ENCODE results near the gene ANKRD13C. TPM values are rescaled to one million over a fixed set of nuclear protein-coding genes. Genes with fewer than 3 reads are reported as not detected.
A peak's percentile ranks its signal among the peaks of the same experiment; 100 is the strongest.

ANKRD13C gene
- 21.9 and 24.6 TPM in 2 replicates for total RNA-seq (ENCODE audit: low replicate concordance)
- long read RNA-seq, full-length matches to known transcripts = 23 of 57 reads
- long read RNA-seq, partial matches to known transcripts = 6 of 57 reads
- long read RNA-seq, other reads (novel, unspliced or antisense) = 28 of 57 reads

- Mint-ChIP-seq H3K4me1 (ENCODE audit: unreplicated experiment) (peaks cover 20% of the 10 kb centered on the region), H3K27ac (peak within 1 kb of the TSS; percentile 97), H3K36me3 (no peaks in the 10 kb centered on the region), H3K4me3 (peak within 1 kb of the TSS; percentile 96), H3K27me3 (no peaks in the 10 kb centered on the region), H3K9me3 (no peaks in the 10 kb centered on the region)
- TF ChIP-seq, protein P1, sequence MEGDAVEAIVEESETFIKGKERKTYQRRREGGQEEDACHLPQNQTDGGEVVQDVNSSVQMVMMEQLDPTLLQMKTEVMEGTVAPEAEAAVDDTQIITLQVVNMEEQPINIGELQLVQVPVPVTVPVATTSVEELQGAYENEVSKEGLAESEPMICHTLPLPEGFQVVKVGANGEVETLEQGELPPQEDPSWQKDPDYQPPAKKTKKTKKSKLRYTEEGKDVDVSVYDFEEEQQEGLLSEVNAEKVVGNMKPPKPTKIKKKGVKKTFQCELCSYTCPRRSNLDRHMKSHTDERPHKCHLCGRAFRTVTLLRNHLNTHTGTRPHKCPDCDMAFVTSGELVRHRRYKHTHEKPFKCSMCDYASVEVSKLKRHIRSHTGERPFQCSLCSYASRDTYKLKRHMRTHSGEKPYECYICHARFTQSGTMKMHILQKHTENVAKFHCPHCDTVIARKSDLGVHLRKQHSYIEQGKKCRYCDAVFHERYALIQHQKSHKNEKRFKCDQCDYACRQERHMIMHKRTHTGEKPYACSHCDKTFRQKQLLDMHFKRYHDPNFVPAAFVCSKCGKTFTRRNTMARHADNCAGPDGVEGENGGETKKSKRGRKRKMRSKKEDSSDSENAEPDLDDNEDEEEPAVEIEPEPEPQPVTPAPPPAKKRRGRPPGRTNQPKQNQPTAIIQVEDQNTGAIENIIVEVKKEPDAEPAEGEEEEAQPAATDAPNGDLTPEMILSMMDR (conservative IDR thresholded peaks at IDR 0.05) = peak; percentile 52
- DNase-seq (ENCODE audit: extremely low spot score, unreplicated experiment) = peak; percentile 93
Measured at GRCh38 chr1:70354332-70355110, at the start of gene ANKRD13C. Gene ANKRD13C (minus strand): TSS chr1:70354722. CDS start chr1:70354408, 314 bp downstream.

GRCh38 chr1:70403759-70404158, 49.2 kb upstream of the ANKRD13C start:
- no peak overlapping the region for H3K27ac Mint-ChIP-seq
- no peak overlapping the region for H3K4me3 Mint-ChIP-seq
- no peak for DNase-seq (ENCODE audit: extremely low spot score, unreplicated experiment)
- no peaks in the 10 kb centered on the region for H3K36me3 Mint-ChIP-seq
- H3K9me3 Mint-ChIP-seq = no peaks in the 10 kb centered on the region
- TF ChIP-seq, protein P1 (conservative IDR thresholded peaks at IDR 0.05) = no peak
- H3K4me1 Mint-ChIP-seq (ENCODE audit: unreplicated experiment) = no peaks in the 10 kb centered on the region
- H3K27me3 Mint-ChIP-seq = no peaks in the 10 kb centered on the region

GRCh38 chr1:70401974-70402373, 47.5 kb upstream of the ANKRD13C start:
- TF ChIP-seq, protein P1 (conservative IDR thresholded peaks at IDR 0.05) = no peak

DNA sequence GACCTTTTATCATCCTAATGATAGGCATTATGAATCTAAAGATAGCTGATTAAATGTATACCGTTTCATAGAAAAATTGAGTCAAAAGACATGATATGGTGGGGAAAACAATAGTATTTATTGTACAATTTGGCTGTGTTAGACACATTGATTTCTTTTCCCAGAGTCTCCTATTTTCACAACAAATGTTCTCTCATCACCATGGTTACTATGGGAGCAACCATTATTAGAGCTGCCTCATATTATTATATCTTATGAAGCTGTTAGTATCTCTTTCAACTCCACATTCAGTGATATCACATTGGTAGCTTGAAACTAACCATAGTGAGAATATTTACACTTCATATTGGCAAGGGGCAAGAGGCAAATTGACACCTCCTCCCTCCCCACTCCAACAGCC, 45.8 kb upstream of the ANKRD13C start:
- DNase-seq (ENCODE audit: extremely low spot score, unreplicated experiment) = no peak
- TF ChIP-seq, protein P1 (conservative IDR thresholded peaks at IDR 0.05) = no peak
- Mint-ChIP-seq H3K4me3 (no peak overlapping the region), H3K27me3 (no peaks in the 10 kb centered on the region), H3K9me3 (no peaks in the 10 kb centered on the region), H3K36me3 (no peaks in the 10 kb centered on the region), H3K4me1 (ENCODE audit: unreplicated experiment) (no peaks in the 10 kb centered on the region), H3K27ac (no peak overlapping the region)

More at GRCh38 chr1:70401974-70402373, 47.5 kb upstream of the ANKRD13C start:
- no peaks in the 10 kb centered on the region for H3K36me3 Mint-ChIP-seq
- H3K27ac Mint-ChIP-seq = no peak overlapping the region
- DNase-seq (ENCODE audit: extremely low spot score, unreplicated experiment) = no peak
- H3K27me3 Mint-ChIP-seq = no peaks in the 10 kb centered on the region
- H3K9me3 Mint-ChIP-seq = no peaks in the 10 kb centered on the region
- no peaks in the 10 kb centered on the region for H3K4me1 Mint-ChIP-seq (ENCODE audit: unreplicated experiment)
- no peak overlapping the region for H3K4me3 Mint-ChIP-seq

- TF ChIP-seq, protein P1 (conservative IDR thresholded peaks at IDR 0.05) = no peak
- no peaks in the 10 kb centered on the region for H3K4me1 Mint-ChIP-seq (ENCODE audit: unreplicated experiment)
- no peaks in the 10 kb centered on the region for H3K9me3 Mint-ChIP-seq
- no peaks in the 10 kb centered on the region for H3K36me3 Mint-ChIP-seq
- no peak for DNase-seq (ENCODE audit: extremely low spot score, unreplicated experiment)
- H3K27me3 Mint-ChIP-seq = no peaks in the 10 kb centered on the region
- H3K4me3 Mint-ChIP-seq = no peak overlapping the region
- H3K27ac Mint-ChIP-seq = no peak overlapping the region
Measured at GRCh38 chr1:70397013-70397412, 42.5 kb upstream of the ANKRD13C start.
